CD4-positive, alpha-beta T cell treated with Interleukin-15 for 1 hour (primary cell): Measurements from ENCODE around the gene SNX15.
"Not testable (repeated sequence)": the region's sequence is repeated elsewhere in the genome, so short reads cannot be mapped to it uniquely, and the experiment has no call there.

Experiments
- DNase-seq: peaks from one replicate; pipeline ENCODE4 v3.0.0-alpha.2; 2020

Gene SNX15, protein sequence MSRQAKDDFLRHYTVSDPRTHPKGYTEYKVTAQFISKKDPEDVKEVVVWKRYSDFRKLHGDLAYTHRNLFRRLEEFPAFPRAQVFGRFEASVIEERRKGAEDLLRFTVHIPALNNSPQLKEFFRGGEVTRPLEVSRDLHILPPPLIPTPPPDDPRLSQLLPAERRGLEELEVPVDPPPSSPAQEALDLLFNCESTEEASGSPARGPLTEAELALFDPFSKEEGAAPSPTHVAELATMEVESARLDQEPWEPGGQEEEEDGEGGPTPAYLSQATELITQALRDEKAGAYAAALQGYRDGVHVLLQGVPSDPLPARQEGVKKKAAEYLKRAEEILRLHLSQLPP

DNA sequence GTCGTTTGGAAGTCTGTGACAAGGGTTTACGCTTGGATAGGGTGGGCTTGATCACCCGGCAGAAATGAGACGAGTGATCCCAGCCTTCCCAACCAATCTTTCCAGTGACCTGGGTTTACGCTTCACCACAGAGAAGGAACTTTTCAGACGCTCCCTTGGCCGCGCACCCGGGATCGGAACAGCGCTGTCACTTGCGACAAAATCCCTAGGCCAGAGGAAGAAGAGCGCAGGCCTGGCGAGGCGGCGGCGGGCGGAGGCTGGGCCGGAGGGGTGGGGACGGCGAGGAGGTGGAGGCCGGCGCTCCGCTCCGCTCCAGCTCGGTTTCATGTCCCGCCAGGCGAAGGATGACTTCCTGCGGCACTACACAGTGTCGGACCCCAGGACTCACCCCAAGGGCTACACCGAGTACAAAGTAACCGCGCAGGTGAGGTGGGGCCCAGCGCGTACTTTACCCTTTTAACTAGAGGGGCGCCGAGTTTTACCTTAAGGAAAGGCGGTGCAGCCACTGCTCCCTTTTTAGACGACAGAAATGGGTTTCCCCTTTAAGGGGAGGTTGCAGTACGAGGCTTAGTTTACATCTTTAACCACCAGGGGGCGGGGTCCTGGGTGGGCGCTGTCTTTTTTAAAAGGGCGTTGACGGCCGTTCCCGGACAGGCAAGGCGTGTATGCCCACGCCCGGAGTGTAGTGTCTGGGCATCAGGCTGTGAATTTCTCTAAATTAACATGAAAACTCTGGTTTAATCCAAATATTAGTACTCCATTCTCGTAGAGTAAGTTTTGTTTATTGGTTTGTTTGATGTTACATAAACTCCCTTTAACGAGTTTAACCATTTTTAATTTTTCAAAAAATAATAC, at the start of gene SNX15:
SNX15 (plus strand) TSS at position 227 of the 855 bp plus-strand sequence; CDS start at position 326, 99 bp downstream.
- DNase-seq: peak; percentile 90

DNA sequence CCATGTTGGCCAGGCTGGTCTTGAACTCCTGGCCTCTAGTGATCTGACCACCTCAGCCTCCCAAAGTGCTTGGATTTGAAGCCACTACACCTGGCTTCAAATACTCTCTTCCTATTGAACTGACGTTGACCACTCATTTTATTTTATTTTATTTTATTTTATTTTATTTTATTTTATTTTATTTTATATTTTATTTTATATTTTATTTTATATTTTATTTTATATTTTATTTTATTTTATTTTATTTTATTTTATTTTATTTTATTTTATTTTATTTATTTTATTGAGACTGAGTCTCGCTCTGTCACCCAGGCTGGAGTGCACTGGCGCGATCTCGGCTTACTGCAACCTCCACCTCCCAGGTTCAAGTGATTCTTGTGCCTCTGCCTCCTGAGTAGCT, 43.9 kb upstream of the SNX15 start:
- not testable (repeated sequence) for DNase-seq

DNA sequence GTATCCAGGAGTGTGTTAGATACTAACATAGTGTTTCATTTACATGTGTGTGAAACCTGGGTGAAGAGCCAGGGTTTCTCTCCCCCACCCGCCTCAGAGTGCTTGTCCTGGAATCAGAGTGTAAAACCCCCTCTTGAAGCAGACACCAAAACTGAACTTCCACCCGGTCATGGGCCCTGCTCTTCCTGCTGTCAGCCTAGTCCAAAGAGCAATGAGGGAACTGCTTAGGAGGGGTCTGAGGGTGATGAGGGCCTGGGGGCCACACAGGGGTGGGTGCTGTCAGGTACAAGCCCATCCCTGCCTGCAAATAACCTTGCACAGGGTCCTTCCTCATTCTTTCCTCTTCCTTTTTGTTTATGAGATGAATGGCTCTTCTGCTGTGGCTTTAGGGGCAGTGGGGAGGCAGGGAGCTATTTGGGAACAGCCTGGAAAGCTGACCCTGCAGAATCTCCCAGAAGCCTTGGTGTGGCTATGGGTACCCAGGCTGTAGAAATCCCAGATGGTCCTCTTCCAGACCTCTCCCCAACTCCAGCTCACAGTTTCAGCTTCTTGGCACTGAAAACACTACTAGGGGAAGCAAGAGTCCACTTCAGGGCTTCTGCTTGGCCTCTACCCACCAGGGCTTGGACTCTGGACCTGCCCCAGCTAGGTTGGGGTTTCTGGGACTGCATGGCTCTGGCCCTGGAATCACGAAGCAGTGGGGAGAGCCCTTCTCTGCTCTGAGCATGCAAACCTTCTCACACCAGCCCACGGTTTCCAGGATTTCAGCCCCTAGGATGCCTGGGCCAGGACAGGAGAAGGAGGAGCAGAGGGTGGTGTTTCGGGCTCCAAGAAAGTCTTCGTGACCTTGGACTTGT, 39.0 kb upstream of the SNX15 start:
- no peak for DNase-seq

DNA sequence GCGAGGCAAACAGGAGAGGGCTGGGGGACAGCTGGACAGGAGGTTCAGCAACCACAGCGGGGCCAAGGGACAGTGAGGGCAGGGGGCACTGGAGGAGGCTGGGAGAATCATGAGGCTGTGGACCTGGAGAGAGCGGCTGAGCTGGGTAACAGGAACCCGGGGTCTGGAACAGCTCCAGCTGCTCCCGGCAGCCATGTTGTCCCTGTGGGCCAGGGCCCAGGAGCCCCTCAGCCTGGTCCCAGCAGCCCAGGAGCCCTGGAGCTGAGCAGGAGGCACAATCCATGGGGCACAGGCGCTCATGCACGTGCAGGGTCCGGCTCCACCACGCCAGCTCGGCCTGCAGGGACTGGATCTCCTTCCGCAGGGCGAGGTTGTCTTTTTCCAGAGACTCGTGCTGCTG, 37.8 kb upstream of the SNX15 start:
- no peak for DNase-seq

DNA sequence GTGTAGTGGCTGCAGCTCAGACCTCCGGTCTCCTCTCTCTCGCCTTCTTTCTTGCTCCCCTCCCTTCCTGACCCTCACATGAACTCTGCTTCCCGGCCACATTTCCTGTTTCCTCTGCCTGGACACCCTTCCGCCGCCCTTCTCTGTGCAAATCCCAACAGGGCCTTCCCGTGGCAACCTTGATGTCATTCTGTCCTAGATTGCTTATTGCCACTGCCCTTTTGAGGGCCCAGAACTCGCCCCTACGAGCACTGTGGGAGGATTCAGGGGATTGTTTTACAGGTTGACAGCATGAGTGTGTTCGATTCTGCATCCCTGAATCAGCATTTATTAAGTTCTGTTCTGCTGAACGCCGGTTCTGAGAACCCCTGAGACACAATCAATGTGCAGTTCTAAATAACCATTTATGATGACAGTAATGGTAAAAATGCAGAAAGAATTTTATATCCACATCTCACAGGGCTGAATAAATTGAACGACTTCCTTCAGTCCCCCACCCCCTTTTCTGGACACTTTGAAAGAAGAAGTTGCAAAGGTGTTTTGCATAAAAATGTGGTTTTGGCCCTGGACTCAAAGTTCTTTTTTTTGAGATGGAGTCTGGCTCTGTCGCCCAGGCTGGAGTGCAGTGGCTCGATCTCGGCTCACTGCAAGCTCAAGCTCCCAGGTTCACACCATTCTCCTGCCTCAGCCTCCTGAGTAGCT, 36.9 kb upstream of the SNX15 start:
- DNase-seq: peak; percentile 34

DNA sequence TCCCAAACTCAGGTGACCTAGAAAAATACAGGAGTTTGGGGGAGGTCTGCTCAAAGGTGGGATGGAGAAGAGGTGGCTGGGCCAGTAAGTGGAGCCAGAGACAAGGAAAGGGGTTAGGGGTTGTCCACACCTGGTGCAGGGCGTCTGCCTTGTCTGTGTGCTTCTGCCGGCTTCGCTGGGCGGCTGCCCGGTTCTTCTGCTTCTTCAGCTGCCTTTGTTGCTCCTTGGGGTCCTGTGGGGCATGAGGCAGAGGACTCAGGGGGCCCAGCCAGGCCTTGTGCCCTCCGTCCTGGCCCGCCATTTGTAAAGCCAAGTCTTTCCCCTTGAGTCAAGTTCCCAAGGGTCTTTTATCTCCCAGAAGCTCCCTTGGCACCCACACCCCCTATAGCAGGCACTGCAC, 32.9 kb upstream of the SNX15 start:
- DNase-seq: no peak

DNA sequence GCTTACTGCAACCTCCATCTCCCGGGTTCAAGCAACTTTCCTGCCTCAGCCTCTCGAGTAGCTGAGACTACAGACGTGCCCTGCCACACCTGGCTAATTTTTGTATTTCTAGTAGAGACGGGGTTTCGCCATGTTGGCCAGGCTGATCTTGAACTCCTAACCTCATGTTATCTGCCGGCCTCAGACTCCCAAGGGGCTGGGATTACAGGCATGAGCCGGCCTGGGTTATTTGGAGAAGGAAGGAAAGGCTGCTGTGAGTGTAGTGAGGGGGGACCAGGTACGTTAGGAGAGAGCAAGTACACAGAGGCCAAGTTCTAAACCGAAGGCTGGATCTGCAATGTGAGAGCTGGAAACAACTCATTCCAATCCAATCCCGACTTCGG, 30.9 kb upstream of the SNX15 start:
- DNase-seq: no peak

DNA sequence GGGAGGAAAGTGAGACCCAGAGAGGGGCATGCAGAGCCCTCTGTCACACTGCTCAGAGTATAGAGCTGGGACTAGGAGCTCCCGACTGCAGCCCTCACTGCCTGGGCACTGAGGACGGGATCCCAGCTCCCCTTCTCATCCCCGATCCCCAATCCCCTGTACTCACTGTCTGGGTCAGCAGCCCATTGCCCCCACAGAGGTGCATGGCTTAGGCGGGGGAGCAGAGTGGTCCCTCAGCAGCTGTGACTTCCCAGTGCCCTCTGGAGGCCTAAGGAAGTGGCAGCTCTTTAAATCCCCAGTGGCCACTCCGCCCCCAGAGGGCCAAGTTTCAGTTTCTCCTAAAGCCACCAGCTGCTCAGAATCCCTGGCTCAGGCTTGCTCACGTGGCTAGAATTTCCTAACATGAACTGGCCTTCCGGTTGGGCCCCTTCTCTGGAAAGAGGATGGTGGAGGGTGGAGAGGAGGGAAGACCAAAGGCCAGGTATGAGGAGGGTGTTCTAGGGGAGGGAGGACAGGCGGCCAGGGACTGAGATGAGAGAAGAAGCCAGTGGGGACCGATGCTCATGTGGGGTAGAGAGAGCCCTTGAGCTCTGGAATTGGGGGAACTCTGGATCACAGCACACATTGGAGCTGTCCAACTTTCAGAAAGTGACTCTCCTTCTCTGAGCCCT, 30.4 kb upstream of the SNX15 start, which contains the start of gene BATF2:
BATF2 (minus strand) TSS at position 262 of the 671 bp plus-strand sequence; CDS start at position 205, 57 bp downstream.
- peak; percentile 54 for DNase-seq

DNA sequence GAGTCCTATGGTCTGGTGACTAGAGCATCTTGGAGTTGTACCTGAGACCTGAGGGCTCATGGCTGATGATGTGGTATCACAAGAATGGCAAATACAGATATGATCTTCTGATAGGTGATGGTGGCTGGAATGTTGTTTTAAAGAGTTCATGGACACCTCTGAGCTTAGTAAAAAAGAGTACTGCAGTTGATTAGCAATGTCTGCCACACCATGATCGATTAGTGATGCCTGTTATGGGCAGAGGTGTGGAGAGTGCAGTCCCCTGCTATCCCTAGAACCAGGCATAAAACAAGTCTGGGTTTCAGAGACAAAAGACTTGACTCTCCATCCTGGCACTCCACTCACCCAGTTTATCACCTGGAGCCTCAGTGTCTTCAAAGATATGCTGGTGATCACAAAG, 29.1 kb upstream of the SNX15 start:
- no peak for DNase-seq

DNA sequence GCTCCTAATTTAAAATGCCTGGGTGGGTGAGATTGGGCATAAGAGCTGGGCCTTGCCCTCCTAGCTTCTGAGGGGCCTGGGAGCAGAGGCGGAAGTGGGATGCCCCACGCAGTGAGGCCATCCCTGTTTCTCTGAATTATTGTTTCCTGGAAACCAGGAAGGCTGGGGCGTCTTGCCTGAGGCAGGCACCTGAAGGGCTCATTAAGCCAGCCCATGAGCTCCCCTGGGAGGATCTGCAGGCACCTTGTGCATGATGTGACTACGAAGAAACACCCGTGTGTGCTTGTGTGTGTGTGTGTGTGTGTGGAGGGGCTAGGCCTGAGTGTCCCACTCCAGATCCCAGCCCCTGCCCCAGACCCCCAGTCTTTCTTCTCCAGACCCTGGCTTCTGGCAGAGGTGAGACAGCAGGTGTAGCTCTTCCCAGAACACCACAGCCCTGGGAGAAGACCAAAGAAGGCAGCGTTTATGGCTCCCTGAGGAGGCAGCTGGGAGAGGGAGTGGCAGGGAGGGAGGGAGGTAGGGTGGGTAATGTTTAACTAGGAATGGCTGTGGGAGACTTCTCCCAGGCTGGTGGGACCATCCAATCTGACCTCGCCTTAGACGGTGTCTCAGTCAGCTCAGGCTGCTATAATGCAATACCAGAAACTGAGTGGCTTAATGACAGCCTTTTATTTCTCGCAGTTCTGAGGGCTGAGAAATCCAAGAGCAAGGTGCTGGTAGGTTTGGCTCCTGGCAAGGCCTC, 28.4 kb upstream of the SNX15 start:
- no peak for DNase-seq

DNA sequence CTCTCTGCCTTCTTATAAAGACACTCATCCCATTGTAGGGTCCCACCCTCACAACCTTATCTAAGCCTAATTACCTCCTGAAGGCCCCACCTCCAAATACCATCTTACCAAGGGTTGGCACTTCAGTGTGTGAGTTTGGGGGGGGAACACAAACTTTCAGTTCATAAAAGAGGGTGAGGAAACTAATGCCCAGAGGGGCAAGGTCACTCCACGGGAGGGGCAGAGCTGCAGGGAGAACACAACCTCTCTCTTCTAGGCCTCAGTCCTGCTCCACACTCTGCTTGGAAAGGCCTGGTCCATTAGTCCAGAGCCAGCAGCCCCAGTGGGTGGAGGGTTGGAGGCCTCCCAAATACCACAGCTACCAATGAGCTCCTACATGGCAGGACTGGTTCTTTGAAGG, 27.8 kb upstream of the SNX15 start:
- no peak for DNase-seq

DNA sequence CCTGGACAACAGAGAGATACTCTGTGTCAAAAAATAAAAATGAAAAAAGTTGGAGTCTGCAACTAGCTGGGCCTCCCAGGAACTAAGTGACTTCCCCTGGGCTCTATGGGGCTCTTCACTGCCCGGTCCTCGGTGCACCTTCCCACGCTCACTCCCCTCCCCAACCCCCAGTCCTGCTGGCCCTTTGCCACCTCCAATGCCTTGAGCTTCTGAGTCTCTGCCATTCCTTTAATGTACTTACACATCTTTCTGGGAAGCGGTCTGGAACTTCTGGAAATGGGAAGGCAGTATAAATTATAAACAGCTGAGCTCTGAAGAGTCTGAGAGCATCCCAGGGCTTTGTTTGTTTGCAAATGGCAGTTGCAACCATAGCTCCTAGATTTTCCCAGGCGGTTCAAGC, 24.5 kb upstream of the SNX15 start:
- no peak for DNase-seq

DNA sequence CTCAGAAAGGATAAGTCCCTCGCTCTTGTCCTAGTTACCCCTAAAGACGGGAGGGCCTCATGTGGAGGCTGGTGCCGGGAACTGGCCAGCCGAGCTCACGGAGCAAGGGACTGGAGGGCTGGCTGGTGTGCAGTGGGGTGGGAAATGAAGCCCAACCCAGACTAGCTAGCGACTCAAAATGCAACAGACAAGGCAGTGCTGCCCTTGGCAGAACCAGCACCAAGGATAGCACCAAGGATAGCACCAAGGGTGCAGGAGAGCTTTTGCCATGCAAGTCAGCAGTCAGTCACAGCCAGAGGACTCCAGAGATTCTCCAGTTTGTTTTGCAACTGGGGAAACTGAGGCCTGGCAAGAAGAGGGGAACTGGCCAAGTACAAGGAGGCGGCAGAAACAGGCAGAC, 24.0 kb upstream of the SNX15 start:
- DNase-seq: no peak

DNA sequence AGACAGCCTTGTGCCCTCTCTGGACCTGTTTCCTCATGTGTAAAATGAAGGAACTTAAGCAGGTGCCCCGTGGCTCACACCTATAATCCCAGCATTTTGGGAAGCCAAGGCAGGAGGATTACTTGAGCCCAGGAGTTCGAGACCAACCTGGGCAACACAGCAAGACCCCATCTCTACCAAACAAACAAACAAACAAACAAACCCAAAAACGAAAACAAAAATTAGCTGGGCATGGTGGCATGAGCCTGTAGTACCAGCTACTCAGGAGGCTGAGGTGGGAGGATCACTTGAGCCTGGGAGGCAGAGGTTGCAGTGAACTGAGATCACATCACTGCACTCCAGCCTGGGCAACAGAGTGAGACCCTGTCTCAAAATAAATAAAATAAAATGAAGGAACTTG, 23.3 kb upstream of the SNX15 start:
- DNase-seq: not testable (repeated sequence)

DNA sequence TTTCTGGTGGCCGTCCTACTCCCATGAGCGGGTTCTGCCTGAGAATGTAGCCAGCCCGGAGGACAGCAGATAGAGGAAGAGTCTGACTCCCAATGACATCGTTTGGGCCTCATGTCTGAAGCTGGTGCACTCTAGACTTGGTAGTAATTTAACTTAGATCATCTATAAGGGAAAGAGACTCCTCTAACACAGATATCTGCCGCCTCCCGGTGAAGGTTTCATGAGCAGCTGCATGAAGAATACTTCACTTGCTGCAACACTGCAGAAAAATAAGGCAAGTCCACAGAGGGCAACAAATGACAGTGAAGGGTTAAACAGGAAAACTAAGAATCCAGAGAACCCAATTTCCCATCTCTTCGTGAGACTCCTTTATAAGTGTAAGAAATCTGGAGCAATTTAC, 19.2 kb upstream of the SNX15 start:
- DNase-seq: no peak

DNA sequence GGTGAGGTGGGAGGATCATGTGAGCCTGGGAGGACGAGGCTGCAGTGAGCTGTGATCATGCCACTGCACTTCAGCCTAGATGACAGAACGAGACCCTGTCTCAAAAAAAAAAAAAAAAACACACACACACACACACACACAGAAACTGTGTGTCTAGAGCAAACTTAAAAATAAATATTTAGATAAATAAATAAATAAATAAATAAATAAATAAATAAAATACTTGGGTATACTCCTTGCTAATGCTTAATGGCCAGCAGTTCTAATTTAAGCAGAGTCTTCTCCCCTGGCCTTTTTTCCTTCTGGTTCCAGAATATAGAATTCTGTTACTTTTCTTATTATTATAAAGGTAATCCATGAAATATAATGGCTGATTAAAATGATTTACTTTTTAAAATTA, 18.4 kb upstream of the SNX15 start:
- DNase-seq: no peak

DNA sequence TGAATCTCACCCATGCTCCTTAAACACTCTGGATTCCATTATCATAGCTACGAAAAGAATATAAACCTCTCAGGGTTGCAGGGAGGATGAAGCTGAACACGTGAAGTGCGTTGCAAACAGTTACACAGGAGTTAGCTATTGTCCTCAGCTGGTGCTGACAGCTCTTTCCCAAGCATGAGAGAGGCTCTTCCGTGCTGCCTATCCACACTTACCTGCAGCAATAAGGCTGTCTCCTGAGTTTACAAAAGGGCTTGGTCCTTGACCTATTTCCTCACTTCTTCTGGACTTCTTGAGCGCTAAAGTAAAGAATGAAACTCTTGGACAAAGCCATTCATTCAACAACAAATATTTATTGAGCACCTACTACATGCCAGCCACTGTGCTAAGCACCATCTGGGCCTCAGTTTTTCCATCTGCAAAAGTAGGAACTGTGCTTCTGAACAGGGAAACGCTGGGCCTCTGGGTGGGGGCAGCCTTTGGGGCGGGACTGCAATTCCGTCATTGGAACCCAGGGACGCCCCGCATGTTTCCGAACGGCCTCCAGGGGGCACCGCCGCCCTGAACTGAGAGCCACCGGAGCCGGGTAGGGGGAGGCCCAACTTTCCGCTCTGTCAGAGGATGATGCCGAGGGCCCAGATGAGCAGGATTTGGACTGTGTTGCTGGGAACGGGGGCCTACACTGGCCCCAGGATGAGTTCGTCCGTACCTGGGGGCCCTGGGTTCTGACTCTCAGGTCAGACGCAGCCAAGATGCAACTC, 13.9 kb upstream of the SNX15 start:
- DNase-seq: peak; percentile 91

DNA sequence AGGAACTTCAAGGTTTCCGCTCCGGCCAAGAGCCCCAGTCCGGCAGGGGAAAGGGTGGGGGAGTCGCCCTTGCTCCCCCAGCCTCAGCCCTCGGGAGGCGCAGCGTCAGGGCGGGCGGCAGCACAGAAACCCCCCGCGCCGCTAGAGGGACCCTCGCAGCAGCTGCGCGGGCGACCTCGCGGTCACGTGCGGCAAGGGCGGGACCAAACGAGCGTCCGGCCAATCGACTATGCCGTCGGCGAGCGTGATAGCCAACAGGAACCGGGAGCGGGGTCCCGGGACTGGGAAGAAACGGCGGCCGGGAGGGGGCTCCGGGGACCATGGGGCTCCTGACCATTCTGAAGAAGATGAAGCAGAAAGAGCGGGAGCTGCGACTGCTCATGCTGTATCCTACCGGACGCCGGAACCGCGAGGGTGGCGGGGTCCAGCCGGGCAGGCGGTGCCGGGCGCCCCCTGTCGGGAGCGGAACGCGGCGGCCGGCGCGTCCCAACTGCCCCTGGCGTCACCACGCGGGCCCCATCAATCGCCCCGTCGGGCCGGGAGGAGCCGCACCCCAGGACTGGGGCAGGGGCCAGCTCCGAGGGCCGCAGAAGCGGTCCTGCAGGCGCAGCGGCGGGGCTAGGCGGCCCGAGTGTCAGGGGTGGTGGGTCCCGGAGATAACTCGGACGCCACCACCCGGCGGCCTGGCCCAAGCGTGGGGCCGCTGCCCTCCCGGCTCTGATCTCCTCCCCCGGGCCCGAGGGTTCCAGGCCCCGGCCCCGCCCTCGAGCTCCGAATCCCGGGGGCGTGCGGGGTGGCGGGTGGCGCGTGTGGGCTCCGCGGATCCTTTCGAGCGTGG, 13.1 kb upstream of the SNX15 start, which contains the start of gene ARL2:
ARL2 (plus strand) TSS at position 273 of the 838 bp plus-strand sequence; CDS start at position 321, 48 bp downstream.
- DNase-seq: peak; percentile 90

DNA sequence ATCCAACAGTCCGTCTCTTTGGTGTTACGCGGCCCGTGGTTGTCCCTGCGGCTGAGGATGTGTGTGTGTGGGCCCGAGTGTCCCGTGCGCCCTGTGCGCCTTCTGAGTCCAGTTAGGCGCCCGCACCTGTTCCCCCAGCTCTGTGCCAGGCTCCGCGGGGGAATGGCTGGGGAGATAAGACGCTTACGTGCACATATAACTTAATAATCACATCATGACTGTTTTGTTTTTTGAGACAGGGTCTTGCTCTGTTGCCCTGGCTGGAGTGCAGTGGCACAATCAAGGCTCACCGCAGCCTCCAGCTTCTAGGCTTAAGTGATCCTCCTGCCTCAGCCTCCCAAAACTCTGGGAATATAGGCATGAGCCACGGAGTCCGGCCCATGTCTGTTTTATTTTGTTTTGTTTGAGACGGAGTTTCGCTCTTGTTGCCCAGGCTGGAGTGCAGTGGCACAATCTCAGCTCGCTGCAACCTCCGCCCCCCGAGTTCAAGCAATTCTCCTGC, 12.5 kb upstream of the SNX15 start:
- no peak for DNase-seq
